Measurements from ENCODE around the gene R3HDM4.

DNA sequence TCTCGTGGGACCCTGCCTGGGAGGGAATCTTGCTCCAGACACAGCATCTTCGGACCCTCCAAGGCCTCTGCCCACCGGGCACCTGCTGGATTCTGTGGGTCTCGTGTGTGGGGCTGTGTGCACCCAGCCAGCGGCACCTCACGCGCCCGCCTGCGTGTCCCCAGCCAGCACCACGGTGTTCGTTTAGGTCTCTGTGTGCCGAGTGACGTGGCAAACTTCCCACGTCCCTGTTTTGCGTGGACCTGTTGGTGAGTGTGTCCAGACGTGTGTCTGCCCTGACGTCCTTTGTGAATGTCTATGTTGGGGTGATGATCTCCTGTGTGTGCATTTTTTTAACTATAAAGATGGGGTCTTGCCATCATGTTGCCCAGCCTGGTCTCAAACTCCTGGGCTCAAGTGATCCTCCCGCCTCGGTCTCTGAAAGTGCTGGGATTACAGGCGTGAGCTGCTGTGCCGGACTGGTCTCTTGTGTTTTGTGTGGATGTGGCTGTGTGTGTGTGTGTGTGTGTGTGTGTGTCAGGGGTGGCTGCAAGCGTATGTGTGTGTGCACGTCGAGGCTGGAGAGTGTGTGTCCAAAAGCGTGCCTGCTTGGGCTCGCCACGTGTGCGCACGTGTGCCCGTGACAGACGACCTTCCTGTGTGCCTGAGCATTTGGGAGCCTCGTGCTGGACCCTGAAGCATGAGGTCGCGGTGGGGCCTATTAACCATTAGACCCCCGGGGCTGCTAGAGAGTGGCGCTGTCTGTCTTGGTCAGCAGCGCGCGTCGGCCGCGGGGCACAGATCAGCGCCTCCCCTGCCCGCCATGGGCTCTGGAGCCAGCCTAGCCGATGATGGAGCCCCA lies 28.5 kb upstream of the R3HDM4 start:
- TF ChIP-seq POLR2A (IDR thresholded peaks at IDR 0.05) = no peak
- TF ChIP-seq, protein P1, sequence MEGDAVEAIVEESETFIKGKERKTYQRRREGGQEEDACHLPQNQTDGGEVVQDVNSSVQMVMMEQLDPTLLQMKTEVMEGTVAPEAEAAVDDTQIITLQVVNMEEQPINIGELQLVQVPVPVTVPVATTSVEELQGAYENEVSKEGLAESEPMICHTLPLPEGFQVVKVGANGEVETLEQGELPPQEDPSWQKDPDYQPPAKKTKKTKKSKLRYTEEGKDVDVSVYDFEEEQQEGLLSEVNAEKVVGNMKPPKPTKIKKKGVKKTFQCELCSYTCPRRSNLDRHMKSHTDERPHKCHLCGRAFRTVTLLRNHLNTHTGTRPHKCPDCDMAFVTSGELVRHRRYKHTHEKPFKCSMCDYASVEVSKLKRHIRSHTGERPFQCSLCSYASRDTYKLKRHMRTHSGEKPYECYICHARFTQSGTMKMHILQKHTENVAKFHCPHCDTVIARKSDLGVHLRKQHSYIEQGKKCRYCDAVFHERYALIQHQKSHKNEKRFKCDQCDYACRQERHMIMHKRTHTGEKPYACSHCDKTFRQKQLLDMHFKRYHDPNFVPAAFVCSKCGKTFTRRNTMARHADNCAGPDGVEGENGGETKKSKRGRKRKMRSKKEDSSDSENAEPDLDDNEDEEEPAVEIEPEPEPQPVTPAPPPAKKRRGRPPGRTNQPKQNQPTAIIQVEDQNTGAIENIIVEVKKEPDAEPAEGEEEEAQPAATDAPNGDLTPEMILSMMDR (IDR thresholded peaks at IDR 0.05) = no peak
